HG02588 (cell line): ENCODE measurements around the gene HSPA1L.
A peak's percentile ranks its signal among the peaks of the same experiment; 100 is the strongest.

ENCODE experiments used
- ATAC-seq: cut with Tn5 transposase; IDR thresholded peaks from one replicate; pipeline ENCODE4 v1.9.1; 2021; ENCODE audit warnings: mild to moderate bottlenecking, moderate library complexity; ENCODE audit not compliant: unreplicated experiment

Gene HSPA1L

GRCh38 chr6:31784098-31784925 lies 30.8 kb downstream of the HSPA1L start:
- no peak for ATAC-seq

- ATAC-seq = no peak
Observed at GRCh38 chr6:31782126-31782855, 32.8 kb downstream of the HSPA1L start.

GRCh38 chr6:31781244-31782125 lies 33.6 kb downstream of the HSPA1L start:
- ATAC-seq = no peak

- ATAC-seq = no peak
Observed at GRCh38 chr6:31780507-31781243, 34.4 kb downstream of the HSPA1L start.

- ATAC-seq = no peak
Observed at GRCh38 chr6:31779908-31780307, 35.2 kb downstream of the HSPA1L start.

- ATAC-seq = no peak
Observed at GRCh38 chr6:31778999-31779885, 35.8 kb downstream of the HSPA1L start.

- ATAC-seq = no peak
Observed at GRCh38 chr6:31778193-31778592, 36.9 kb downstream of the HSPA1L start.

GRCh38 chr6:31777667-31778050 lies 37.4 kb downstream of the HSPA1L start:
- ATAC-seq = no peak

- peak; percentile 72 for ATAC-seq
Observed at GRCh38 chr6:31776989-31777666, 38.0 kb downstream of the HSPA1L start, which contains the start of gene VWA7. Gene VWA7, minus strand, starts transcription at chr6:31777328. Its CDS starts 549 bp downstream, at chr6:31776779.

GRCh38 chr6:31776485-31776988 lies 38.5 kb downstream of the HSPA1L start:
- ATAC-seq = peak; percentile 7

GRCh38 chr6:31775633-31776484 lies 39.2 kb downstream of the HSPA1L start:
- no peak for ATAC-seq

- no peak for ATAC-seq
Observed at GRCh38 chr6:31775184-31775583, 39.9 kb downstream of the HSPA1L start.

- ATAC-seq = no peak
Observed at GRCh38 chr6:31771992-31772358, 43.1 kb downstream of the HSPA1L start.

- no peak for ATAC-seq
Observed at GRCh38 chr6:31770860-31771259, 44.2 kb downstream of the HSPA1L start.

GRCh38 chr6:31769684-31770371 lies 45.3 kb downstream of the HSPA1L start:
- ATAC-seq = no peak

- ATAC-seq = no peak
Observed at GRCh38 chr6:31768363-31769257, 46.5 kb downstream of the HSPA1L start.
